GM23338 (cell line): ENCODE data around the gene CXCL16.

Source experiments
- CREB1 ChIP-seq: fragments of 250-450 bp; sonication (Bioruptor Pico); IDR thresholded peaks from 2 replicates; pipeline ENCODE4 v1.5.0; 2020; ENCODE audit warnings: low read depth, mild to moderate bottlenecking, moderate library complexity
- CTCF ChIP-seq, 2 experiments: fragments of 200-600 bp in 1 of 2; sonication (generic) in 1 of 2; conservative IDR thresholded peaks; 2 replicates each; pipeline versions ENCODE4 v1.5.1 to v1.6.1; 2016 to 2017; ENCODE audit warnings: antibody characterized with exemption in 2 of 2, low read depth in 2 of 2, mild to moderate bottlenecking in 2 of 2, moderate library complexity in 1 of 2
- EZH2 ChIP-seq: fragments of 200-600 bp; sonication (generic); IDR thresholded peaks from one replicate; pipeline ENCODE4 v1.8.0; 2017; ENCODE audit warnings: antibody characterized with exemption, mild to moderate bottlenecking, low read depth; ENCODE audit not compliant: unreplicated experiment
- EZH2phosphoT487 ChIP-seq: fragments of 200-600 bp; sonication (generic); IDR thresholded peaks from one replicate; pipeline ENCODE4 v1.8.1; 2018; ENCODE audit warnings: antibody characterized with exemption; ENCODE audit not compliant: unreplicated experiment
- NANOG ChIP-seq: IDR thresholded peaks from 2 replicates; pipeline ENCODE4 v1.6.1; 2016; ENCODE audit warnings: antibody characterized with exemption, borderline replicate concordance
- POLR2AphosphoS5 ChIP-seq: IDR thresholded peaks from 2 replicates; pipeline ENCODE4 v1.6.1; 2016; ENCODE audit warnings: antibody characterized with exemption, low read depth

- TF ChIP-seq EZH2phosphoT487: no peak
- no peak for TF ChIP-seq POLR2AphosphoS5
- no peak for TF ChIP-seq CTCF (conservative IDR thresholded peaks at IDR 0.05; ENCODE audit: low read depth in 2 of 2)
- no peak for TF ChIP-seq EZH2
- TF ChIP-seq CREB1 (CRISPR knock-in tag): no peak
- no peak for TF ChIP-seq NANOG
Measured at GRCh38 chr17:4751932-4752331, 12.2 kb upstream of the CXCL16 start.
